ENCODE results near the gene AP5S1.
A peak's percentile ranks its signal among the peaks of the same experiment; 100 is the strongest.

Gene AP5S1

GRCh38 chr20:3794701-3795420 lies 25.5 kb upstream of the AP5S1 start:
- no peak for DNase-seq (ENCODE audit: low spot score)
- in situ Hi-C loops (cut with MboI; ENCODE audit: low pct_unique_long_range_greater_than_20kb, low sequenced_read_pairs, unreplicated experiment): no loop called here
- no peak for TF ChIP-seq CTCF (IDR thresholded peaks at IDR 0.05; ENCODE audit: extremely low read depth, insufficient read depth, missing control alignments)

DNA sequence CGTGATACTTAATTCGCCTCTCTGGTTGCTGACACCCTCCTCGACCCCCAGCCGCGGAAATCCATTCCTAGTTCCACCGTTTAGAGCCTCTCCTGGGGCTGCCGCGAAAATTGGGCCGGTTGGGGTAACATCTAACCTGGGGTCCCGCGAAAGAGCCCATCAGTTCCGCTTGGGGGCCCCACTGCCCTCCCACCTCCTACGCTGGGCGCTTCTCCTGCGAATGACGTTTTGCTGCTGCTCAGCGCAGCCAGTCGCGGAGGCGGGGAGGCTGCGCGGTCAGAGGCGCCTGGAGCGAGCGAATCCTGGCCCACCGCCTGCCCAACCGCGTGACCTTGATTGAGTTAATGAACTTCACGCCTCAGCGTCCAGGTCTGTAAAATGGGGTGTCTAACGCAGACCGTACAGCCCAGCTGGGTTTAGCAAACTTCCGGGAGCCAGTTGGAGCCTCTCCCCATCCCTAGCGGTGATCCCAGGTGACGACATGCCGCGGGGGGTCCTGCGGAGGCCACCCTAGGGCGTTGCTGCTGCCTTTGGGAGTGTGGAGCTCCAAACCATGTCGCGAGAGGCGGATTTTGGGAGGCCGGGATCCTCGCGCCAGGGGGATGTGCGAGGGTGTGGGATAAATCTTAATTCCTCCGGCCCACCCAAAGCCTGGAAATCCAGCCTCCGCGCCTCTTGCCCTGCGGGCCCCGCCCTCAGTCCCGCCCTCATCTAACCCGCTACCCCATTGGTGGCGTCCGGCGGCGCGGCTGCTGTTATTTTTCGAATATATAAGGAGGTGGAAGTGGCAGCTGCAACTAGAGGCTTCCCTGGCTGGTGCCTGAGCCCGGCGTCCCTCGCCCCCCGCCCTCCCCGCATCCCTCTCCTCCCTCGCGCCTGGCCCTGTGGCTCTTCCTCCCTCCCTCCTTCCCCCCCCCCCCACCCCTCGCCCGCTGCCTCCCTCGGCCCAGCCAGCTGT lies 24.6 kb upstream of the AP5S1 start, which contains the start of gene CDC25B:
Gene CDC25B (plus strand): TSS at position 800 of the 958 bp plus-strand sequence. CDS start 222 bp downstream, outside the sequence.
- in situ Hi-C loops (cut with MboI; ENCODE audit: low pct_unique_long_range_greater_than_20kb, low sequenced_read_pairs, unreplicated experiment): no loop called here

DNA sequence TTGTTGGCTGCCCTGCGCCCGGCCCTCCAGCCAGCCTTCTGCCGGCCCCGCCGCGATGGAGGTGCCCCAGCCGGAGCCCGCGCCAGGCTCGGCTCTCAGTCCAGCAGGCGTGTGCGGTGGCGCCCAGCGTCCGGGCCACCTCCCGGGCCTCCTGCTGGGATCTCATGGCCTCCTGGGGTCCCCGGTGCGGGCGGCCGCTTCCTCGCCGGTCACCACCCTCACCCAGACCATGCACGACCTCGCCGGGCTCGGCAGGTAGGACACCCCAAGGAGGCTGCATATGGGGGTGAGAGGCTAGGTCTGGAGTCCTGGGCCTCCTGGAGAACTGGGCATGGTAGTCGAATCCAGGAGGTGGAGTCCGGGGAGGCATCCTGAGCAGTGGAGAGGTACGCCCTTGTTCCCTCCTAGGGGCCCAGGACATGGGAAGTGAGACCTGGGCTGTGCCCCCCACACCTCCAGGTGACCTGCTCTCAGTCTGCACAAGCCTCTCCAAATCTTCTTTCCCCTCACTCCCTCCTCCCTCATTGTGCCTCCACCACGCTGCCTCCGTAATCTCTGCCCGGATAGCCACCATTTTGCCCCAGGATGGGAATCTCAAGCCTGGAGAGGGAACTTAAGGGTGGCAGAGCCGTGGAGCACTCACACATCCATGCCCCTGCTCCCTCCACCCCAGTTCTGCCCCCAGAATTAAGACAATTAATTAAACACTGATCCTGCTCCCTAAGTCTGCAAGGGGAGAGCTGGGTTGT lies 23.7 kb upstream of the AP5S1 start:
- in situ Hi-C loops (cut with MboI; ENCODE audit: low pct_unique_long_range_greater_than_20kb, low sequenced_read_pairs, unreplicated experiment): no loop called here
- no peak for TF ChIP-seq CTCF (IDR thresholded peaks at IDR 0.05; ENCODE audit: extremely low read depth, insufficient read depth, missing control alignments)
- DNase-seq (ENCODE audit: low spot score): no peak

More for the DNA sequence above, 24.6 kb upstream of the AP5S1 start, which contains the start of gene CDC25B:
- peak; percentile 93 for DNase-seq (ENCODE audit: low spot score)
- TF ChIP-seq CTCF (IDR thresholded peaks at IDR 0.05; ENCODE audit: extremely low read depth, insufficient read depth, missing control alignments): peak; percentile 16

- DNase-seq (ENCODE audit: low spot score): no peak
- no peak for TF ChIP-seq CTCF (IDR thresholded peaks at IDR 0.05; ENCODE audit: extremely low read depth, insufficient read depth, missing control alignments)
- in situ Hi-C loops (cut with MboI; ENCODE audit: low pct_unique_long_range_greater_than_20kb, low sequenced_read_pairs, unreplicated experiment): no loop called here
Observed at GRCh38 chr20:3797226-3797545, 23.2 kb upstream of the AP5S1 start.

GRCh38 chr20:3797592-3798372 lies 22.6 kb upstream of the AP5S1 start:
- in situ Hi-C loops (cut with MboI; ENCODE audit: low pct_unique_long_range_greater_than_20kb, low sequenced_read_pairs, unreplicated experiment): no loop called here
- peak; percentile 57 for DNase-seq (ENCODE audit: low spot score)

More at GRCh38 chr20:3797592-3798372, 22.6 kb upstream of the AP5S1 start:
- no peak for TF ChIP-seq CTCF (IDR thresholded peaks at IDR 0.05; ENCODE audit: extremely low read depth, insufficient read depth, missing control alignments)

Measured in GM13977 (cell line).